ENCODE results near the gene CISH.

Gene CISH

GRCh38 chr3:50612970-50613846 lies 1.6 kb upstream of the CISH start:
- no peak for DNase-seq (ENCODE audit: low spot score)

- no peak for DNase-seq (ENCODE audit: low spot score)
Measured at GRCh38 chr3:50612234-50612882, 784 bp upstream of the CISH start.

- no peak for DNase-seq (ENCODE audit: low spot score)
Measured at GRCh38 chr3:50610992-50611463, 546 bp downstream of the CISH start.

GRCh38 chr3:50610181-50610971 lies 1.2 kb downstream of the CISH start:
- no peak for DNase-seq (ENCODE audit: low spot score)

- no peak for DNase-seq (ENCODE audit: low spot score)
Measured at GRCh38 chr3:50609763-50610085, 1.9 kb downstream of the CISH start.

- DNase-seq (ENCODE audit: low spot score): no peak
Measured at GRCh38 chr3:50609071-50609762, 2.4 kb downstream of the CISH start.

- no peak for DNase-seq (ENCODE audit: low spot score)
Measured at GRCh38 chr3:50608278-50608677, 3.3 kb downstream of the CISH start.

GRCh38 chr3:50607271-50608091 lies 4.1 kb downstream of the CISH start:
- no peak for DNase-seq (ENCODE audit: low spot score)

- no peak for DNase-seq (ENCODE audit: low spot score)
Measured at GRCh38 chr3:50606596-50606995, 5.0 kb downstream of the CISH start.

GRCh38 chr3:50605901-50606326 lies 5.7 kb downstream of the CISH start:
- no peak for DNase-seq (ENCODE audit: low spot score)

- DNase-seq (ENCODE audit: low spot score): peak; percentile 94
Measured at GRCh38 chr3:50604628-50605588, 6.7 kb downstream of the CISH start.

GRCh38 chr3:50604110-50604621 lies 7.4 kb downstream of the CISH start:
- no peak for DNase-seq (ENCODE audit: low spot score)

GRCh38 chr3:50603261-50604109 lies 8.1 kb downstream of the CISH start:
- DNase-seq (ENCODE audit: low spot score): no peak

GRCh38 chr3:50602595-50603191 lies 8.9 kb downstream of the CISH start:
- no peak for DNase-seq (ENCODE audit: low spot score)

- peak; percentile 88 for DNase-seq (ENCODE audit: low spot score)
Measured at GRCh38 chr3:50600841-50601591, 10.6 kb downstream of the CISH start.

GRCh38 chr3:50600141-50600753 lies 11.3 kb downstream of the CISH start:
- no peak for DNase-seq (ENCODE audit: low spot score)

- DNase-seq (ENCODE audit: low spot score): no peak
Measured at GRCh38 chr3:50599716-50600118, 11.9 kb downstream of the CISH start.

Data from cerebellar cortex (tissue), 1 donor.